Activated T-helper 2 cell treated with anti-CD3 and anti-CD28 coated beads, Interferon-gamma antibody, Interleukin-2, Interleukin-4, amounts not matched to agents 10 μg/mL and 5 μg/mL and 100 μg/mL, durations not matched to agents 14 hours and 24 hours and 36 hours (primary cell): ENCODE data around the gene WBP1L. TPM values are rescaled to one million over a fixed set of nuclear protein-coding genes. Genes with fewer than 3 reads are reported as not detected.

ENCODE experiments used
- DNase-seq: peaks from one replicate; pipeline ENCODE4 v3.0.0; 2021; ENCODE audit warnings: low spot score
- H3K27ac Mint-ChIP-seq: one replicate; pipeline ENCODE4 v1.8.0; 2021; ENCODE audit warnings: mixed read lengths
- H3K27me3 Mint-ChIP-seq: one replicate; pipeline ENCODE4 v1.8.0; 2021; ENCODE audit warnings: low read depth, mixed read lengths
- H3K36me3 Mint-ChIP-seq: one replicate; pipeline ENCODE4 v1.8.0; 2021; ENCODE audit warnings: low read depth, mixed read lengths
- H3K4me1 Mint-ChIP-seq: one replicate; pipeline ENCODE4 v1.8.0; 2021; ENCODE audit warnings: low read depth, mixed read lengths
- H3K4me3 Mint-ChIP-seq: one replicate; pipeline ENCODE4 v1.8.0; 2021; ENCODE audit warnings: low read depth, mild to moderate bottlenecking, moderate library complexity, mixed read lengths
- H3K9me3 Mint-ChIP-seq: one replicate; pipeline ENCODE4 v1.8.0; 2021; ENCODE audit warnings: mixed read lengths
- intact Hi-C: fragments of 100-400 bp; cut with micrococcal nuclease; formaldehyde crosslinking; loops from one replicate; pipeline ENCODE4 v1.15.1; 2023
- total RNA-seq: library from RNA; stranded (reverse); gene quantifications from 2 replicates; pipeline ENCODE4 v1.2.3, GENCODE V29; 2022

WBP1L gene
- total RNA-seq, 1 donor from 2014 or later: 18.0 TPM

DNA sequence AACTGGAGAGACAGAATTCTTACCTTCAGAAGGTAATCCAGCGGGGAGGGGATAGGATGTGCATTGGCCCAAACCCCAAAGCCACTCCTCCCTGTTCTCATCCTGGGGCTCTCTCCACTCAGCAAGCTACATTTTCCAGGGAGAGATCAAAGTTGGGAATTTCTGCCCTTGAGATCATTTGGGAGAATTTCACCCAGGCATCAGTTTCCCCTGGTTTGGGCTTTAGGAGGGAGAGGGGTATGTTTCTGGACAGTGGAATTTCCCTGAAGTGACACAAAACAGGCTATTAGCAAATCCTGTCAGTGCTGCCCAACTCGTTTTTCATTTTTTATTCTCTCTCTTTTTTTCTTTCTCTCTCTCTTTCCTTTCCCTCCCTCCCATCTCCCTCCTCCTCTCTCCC lies 57.7 kb downstream of the WBP1L start:
- Mint-ChIP-seq H3K9me3 (peaks cover 3% of the 10 kb centered on the region), H3K27me3 (no peaks in the 10 kb centered on the region), H3K27ac (peak overlapping the region; percentile 44), H3K36me3 (peaks cover 45% of the 10 kb centered on the region), H3K4me1 (peaks cover 27% of the 10 kb centered on the region), H3K4me3 (no peak overlapping the region)
- no peak for DNase-seq
- intact Hi-C loops: no loop called here

DNA sequence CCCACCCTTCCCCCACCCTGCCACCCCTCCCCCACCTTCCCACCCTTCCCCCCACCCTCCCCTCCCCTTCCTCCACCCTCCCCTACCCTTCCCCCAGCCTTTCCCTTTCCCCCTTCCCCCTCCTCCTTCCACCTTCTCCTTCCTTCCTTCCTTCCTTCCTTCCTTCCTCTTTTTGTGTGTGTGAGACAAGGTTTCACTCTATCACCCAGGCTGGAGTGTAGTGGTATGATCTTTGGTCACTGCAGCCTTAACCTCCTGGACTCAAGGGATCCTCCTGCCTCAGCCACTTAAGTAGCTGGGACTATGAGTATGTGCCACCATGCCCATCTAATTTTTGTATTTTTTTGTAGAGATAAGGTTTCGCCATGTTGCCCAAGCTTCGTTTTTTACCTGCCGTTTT lies 58.2 kb downstream of the WBP1L start:
- peaks cover 22% of the 10 kb centered on the region for H3K4me1 Mint-ChIP-seq
- DNase-seq: no peak
- H3K36me3 Mint-ChIP-seq: peaks cover 48% of the 10 kb centered on the region
- intact Hi-C loops: loop anchor here (2.0 kb wide), 1 partner anchor 59 kb away; the partner anchor contains the start of gene WBP1L
- no peaks in the 10 kb centered on the region for H3K27me3 Mint-ChIP-seq
- peaks cover 3% of the 10 kb centered on the region for H3K9me3 Mint-ChIP-seq
- peak overlapping the region; percentile 98 for H3K27ac Mint-ChIP-seq
- H3K4me3 Mint-ChIP-seq: no peak overlapping the region

DNA sequence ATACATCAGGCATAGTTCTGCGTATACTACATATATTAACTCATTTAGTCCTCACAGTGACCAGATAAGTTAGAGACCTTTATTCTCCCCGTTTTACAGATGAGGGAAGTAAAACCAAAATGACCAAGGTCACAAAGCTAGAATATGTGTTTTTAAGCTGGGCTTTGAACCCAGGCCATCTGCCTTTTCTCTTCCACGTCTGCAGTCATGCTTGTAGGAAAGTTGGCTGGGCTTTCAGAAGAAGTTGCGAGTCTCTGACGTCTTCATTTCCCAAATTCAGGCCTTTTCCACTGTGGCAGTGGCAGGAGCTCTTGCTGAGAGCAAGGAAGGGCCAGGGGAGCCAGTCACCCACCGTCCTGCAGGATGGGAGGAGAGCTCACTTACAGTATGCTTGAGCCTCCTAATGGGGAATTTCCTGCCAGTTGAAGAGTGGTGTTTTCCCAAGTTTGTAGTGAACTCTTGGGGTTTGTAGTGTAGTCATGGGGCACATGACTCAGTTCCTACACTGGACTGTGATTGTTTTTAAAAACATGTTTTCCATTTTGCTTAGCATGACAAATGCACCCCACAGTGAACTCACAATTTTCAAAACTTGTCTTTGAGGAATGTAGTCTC lies 59.3 kb downstream of the WBP1L start:
- no peak for DNase-seq
- H3K27ac Mint-ChIP-seq: peak overlapping the region; percentile 98
- H3K4me1 Mint-ChIP-seq: peaks cover 22% of the 10 kb centered on the region
- peak overlapping the region; percentile 34 for H3K4me3 Mint-ChIP-seq
- H3K27me3 Mint-ChIP-seq: no peaks in the 10 kb centered on the region
- intact Hi-C loops: loop anchor here (2.0 kb wide), 1 partner anchor 60 kb away; the partner anchor contains the start of gene WBP1L
- H3K36me3 Mint-ChIP-seq: peaks cover 44% of the 10 kb centered on the region
- peaks cover 3% of the 10 kb centered on the region for H3K9me3 Mint-ChIP-seq

DNA sequence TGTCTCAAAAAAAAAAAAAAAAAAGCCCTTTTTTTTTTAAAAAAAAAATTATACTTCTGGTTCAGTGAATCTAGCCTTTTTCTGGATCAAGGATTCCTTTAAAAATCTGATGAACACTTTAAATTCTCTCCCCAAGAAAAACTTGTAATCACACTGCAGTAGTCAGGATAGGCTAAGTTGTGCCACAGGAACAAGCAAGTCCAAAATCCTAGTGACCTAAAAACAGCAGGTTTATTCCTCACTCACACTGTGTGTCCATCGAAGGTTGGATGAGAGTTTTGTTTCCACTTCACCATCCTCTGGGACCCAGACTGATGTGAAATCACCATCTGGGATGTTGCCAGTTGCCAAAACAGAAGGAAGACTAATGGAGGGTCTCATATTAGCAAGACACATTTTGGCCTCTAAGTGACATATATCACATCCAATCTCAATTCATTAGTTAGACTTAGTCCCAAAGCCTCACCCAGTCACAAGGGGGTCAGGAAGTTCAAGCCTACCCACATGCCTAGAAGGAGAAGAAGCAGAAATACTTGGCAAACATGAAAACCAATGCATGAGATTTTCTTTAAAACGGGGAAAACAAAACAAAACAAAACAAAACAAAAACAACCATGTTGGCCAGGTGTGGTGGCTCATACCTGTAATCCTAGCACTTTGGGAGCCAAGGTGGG lies 60.8 kb downstream of the WBP1L start:
- no peak for DNase-seq
- Mint-ChIP-seq H3K27ac (peak overlapping the region; percentile 77), H3K4me1 (peaks cover 22% of the 10 kb centered on the region), H3K36me3 (peaks cover 37% of the 10 kb centered on the region), H3K27me3 (no peaks in the 10 kb centered on the region), H3K9me3 (peaks cover 3% of the 10 kb centered on the region), H3K4me3 (no peak overlapping the region)
- intact Hi-C loops: no loop called here

DNA sequence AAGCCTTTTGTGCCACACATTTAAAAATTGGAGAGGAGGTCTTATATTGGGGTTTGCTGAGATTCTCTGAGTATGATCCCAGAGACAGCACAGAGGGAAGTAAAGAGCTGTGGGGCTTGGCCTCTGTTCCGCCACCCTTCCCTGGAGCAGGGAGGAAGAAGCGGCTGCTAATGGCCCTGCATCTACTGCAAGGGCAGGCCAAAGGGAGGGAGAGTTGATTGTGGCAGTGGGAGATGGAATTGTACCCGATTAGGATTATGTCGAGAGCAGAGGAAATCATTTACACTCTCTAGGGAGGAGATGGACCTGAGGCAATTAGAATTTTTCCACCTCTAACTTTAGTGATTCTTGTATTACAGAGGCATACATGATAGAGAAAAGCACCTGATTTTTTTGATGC lies 64.6 kb downstream of the WBP1L start:
- H3K27ac Mint-ChIP-seq: peak overlapping the region; percentile 54
- H3K27me3 Mint-ChIP-seq: no peaks in the 10 kb centered on the region
- H3K36me3 Mint-ChIP-seq: peaks cover 47% of the 10 kb centered on the region
- no peak overlapping the region for H3K4me3 Mint-ChIP-seq
- peaks cover 3% of the 10 kb centered on the region for H3K9me3 Mint-ChIP-seq
- intact Hi-C loops: no loop called here
- no peak for DNase-seq
- peaks cover 16% of the 10 kb centered on the region for H3K4me1 Mint-ChIP-seq

DNA sequence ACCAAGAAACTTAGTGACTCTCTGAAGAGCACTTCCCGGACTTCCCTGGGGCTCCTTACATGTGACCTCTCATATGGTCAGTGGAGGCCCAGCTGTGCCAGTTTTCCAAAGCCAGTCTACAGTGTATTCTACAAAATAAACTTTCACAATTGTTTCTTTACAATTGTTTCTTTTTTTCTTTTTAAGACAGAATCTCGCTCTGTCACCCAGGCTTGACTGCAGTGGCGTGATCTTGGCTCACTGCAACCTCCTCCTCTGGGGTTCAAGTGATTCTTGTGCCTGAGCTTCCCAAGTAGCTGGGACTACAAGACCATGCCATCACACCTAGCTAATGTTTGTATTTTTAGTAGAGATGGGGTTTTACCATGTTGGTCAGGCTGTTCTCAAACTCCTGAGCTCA lies 67.6 kb downstream of the WBP1L start:
- H3K27me3 Mint-ChIP-seq: no peaks in the 10 kb centered on the region
- no peaks in the 10 kb centered on the region for H3K9me3 Mint-ChIP-seq
- DNase-seq: no peak
- H3K27ac Mint-ChIP-seq: no peak overlapping the region
- H3K4me3 Mint-ChIP-seq: no peak overlapping the region
- H3K36me3 Mint-ChIP-seq: peaks cover 46% of the 10 kb centered on the region
- intact Hi-C loops: no loop called here
- H3K4me1 Mint-ChIP-seq: peaks cover 12% of the 10 kb centered on the region

DNA sequence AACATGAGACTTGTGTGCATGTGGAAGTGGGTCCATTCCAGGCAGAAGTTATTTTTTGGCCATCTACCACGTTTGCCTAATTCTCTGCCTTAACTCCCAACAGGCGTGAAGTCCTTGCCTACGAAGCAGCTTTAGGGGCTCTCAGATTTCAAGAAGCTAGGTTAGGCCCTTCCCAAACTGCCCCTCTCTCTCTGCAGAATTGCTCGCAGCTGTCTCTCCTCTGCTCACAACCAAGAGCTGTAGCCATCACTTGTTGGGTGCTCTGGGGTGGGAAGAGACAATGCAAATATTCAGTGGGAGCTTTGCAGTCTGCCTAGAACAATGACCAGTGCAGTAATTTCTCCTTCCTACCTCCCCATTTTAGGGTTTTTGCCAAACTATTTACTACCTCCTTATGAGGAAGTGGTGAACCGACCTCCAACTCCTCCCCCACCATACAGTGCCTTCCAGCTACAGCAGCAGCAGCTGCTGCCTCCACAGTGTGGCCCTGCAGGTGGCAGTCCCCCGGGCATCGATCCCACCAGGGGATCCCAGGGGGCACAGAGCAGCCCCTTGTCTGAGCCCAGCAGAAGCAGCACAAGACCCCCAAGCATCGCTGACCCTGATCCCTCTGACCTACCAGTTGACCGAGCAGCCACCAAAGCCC lies 68.6 kb downstream of the WBP1L start:
- H3K4me1 Mint-ChIP-seq: peaks cover 12% of the 10 kb centered on the region
- peak; percentile 20 for DNase-seq
- H3K36me3 Mint-ChIP-seq: peaks cover 42% of the 10 kb centered on the region
- intact Hi-C loops: no loop called here
- H3K9me3 Mint-ChIP-seq: no peaks in the 10 kb centered on the region
- H3K4me3 Mint-ChIP-seq: peak overlapping the region; percentile 10
- peak overlapping the region; percentile 76 for H3K27ac Mint-ChIP-seq
- no peaks in the 10 kb centered on the region for H3K27me3 Mint-ChIP-seq

DNA sequence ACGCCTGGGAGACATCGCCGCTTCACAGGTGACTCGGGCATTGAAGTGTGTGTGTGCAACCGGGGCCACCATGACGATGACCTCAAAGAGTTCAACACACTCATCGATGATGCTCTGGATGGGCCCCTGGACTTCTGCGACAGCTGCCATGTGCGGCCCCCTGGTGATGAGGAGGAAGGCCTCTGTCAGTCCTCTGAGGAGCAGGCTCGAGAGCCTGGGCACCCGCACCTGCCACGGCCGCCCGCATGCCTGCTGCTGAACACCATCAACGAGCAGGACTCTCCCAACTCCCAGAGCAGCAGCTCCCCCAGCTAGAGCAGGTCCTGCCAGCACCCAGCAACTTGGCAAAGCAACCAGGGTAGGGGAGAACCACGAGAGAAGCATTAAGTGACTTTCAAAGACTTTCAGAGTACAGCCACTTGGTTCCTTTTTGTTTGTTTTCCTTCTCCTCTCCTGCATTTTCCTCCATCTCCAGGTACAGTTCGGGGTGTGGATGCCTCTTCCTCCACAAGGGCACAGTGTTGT lies 69.3 kb downstream of the WBP1L start:
- no peaks in the 10 kb centered on the region for H3K9me3 Mint-ChIP-seq
- no peak for DNase-seq
- peak overlapping the region; percentile 22 for H3K27ac Mint-ChIP-seq
- peaks cover 12% of the 10 kb centered on the region for H3K4me1 Mint-ChIP-seq
- no peak overlapping the region for H3K4me3 Mint-ChIP-seq
- no peaks in the 10 kb centered on the region for H3K27me3 Mint-ChIP-seq
- intact Hi-C loops: no loop called here
- peaks cover 42% of the 10 kb centered on the region for H3K36me3 Mint-ChIP-seq

DNA sequence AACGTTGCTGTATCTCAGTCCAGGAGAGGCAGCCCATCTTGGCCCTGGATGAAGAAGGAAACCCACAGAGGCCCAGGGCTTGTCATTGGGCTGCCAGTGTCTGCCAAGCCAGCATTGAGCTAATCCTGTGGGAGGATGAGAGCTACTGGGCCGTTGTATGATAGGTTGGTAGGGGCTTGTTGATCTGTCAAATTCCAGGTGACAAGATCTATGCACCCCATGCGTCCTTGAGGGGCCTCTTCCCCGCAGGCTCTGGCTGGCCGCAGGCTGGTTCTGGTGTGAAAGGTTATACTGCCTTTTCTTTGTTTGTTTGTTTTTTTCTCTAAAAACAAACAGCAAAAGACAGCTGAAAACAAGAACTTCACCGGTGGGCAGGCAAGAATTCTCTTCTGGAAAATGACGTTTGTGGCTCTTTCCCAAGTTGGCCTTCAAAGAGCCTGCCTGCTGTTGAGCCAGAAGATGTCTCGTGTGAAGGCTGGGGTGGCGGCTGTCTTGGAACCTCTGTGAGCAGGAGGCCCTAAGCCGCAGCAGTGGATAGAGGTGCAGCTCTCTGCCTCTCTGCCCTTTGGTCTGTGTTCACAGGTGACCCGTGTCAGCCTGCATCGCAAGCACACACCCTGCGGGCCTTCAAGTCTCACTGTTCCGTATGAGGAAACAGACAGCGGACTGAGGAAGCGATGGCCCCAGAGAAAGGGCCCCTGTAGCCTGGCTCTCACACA lies 70.1 kb downstream of the WBP1L start:
- H3K27me3 Mint-ChIP-seq: no peaks in the 10 kb centered on the region
- no peak for DNase-seq
- no peak overlapping the region for H3K4me3 Mint-ChIP-seq
- no peak overlapping the region for H3K27ac Mint-ChIP-seq
- H3K4me1 Mint-ChIP-seq: peaks cover 12% of the 10 kb centered on the region
- no peaks in the 10 kb centered on the region for H3K9me3 Mint-ChIP-seq
- H3K36me3 Mint-ChIP-seq: peaks cover 42% of the 10 kb centered on the region
- intact Hi-C loops: no loop called here

DNA sequence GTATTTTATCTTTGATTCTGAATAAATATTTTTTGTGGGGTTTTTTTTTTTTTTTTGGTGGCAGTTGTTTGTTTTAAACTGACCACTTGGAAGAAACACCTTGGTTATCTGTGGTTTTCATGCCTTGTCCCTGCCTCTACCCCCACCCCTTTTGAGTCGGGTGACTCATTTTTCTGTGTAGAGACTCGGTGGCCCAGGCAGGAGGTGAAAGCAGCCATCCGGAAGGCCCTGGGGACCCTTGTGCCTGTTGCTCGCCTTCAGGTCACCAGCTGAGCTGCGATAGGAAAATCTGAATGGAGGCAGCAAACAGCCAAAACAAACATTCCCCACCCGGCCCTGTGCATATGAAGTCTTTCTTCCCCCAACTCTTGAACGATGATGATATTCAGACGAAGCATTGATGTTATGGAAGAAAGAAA lies 70.7 kb downstream of the WBP1L start:
- Mint-ChIP-seq H3K4me1 (peaks cover 12% of the 10 kb centered on the region), H3K4me3 (no peak overlapping the region), H3K27ac (no peak overlapping the region), H3K27me3 (no peaks in the 10 kb centered on the region), H3K36me3 (peaks cover 42% of the 10 kb centered on the region), H3K9me3 (no peaks in the 10 kb centered on the region)
- no peak for DNase-seq
- intact Hi-C loops: no loop called here

DNA sequence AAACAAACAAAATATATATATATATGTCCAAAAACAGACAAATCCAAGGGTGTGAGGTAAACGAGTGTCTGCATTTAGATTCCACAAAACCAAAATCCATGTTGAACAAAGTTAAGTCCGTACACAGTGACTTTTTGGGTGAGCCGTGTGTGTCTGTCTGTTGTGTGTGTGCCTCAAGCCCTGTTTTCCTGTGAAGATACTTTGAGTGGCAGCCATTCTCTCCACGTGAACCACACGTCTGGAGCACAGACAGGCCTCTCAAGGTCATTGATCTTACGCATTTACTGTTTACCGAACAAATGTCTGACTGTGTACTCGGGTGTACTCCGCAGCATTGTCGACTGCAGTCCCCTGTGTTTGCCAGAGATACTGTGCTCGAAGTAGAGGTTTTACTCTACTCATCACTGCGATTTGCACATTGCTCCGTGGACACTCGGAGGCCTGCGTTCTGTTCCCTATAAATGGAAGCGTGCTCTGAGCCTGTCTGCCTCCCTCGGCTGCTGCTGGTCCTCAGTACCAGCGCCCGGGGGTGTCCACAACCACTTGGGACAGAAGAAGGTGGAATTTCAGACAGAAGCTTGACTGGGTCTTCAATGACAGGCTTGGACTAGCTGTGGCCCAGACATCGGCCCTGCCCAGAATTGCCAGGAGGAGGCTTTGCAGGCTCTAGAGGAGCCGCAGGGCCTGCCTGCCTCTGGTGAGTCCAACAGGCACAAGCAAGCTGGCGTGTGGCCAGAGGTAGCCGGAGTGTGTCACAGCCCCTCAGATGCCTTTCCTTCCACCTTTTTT lies 71.3 kb downstream of the WBP1L start:
- no peak overlapping the region for H3K4me3 Mint-ChIP-seq
- intact Hi-C loops: no loop called here
- peaks cover 38% of the 10 kb centered on the region for H3K36me3 Mint-ChIP-seq
- peaks cover 12% of the 10 kb centered on the region for H3K4me1 Mint-ChIP-seq
- no peak overlapping the region for H3K27ac Mint-ChIP-seq
- H3K27me3 Mint-ChIP-seq: no peaks in the 10 kb centered on the region
- H3K9me3 Mint-ChIP-seq: no peaks in the 10 kb centered on the region
- no peak for DNase-seq
